Lower lobe of right lung (tissue), 2 donors: ENCODE data around the gene PLEKHG4B. TPM values are rescaled to one million over a fixed set of nuclear protein-coding genes. Genes with fewer than 3 reads are reported as not detected.
"Not testable (repeated sequence)": the region's sequence is repeated elsewhere in the genome, so short reads cannot be mapped to it uniquely, and the experiment has no call there.

Experiments used
- ATAC-seq, 2 donors: fragments of 200-7000 bp; cut with Tn5 transposase; one replicate each; pipeline ENCODE4 v1.9.1; 2020 to 2022; ENCODE audit warnings: mild to moderate bottlenecking in 2 of 2, moderate library complexity in 2 of 2
- DNase-seq: peaks from one replicate; pipeline ENCODE4 v3.0.0-alpha.2; 2020
- H3K27ac ChIP-seq: fragments of 200-600 bp; one replicate; pipeline ENCODE4 v1.8.0; 2022
- H3K27me3 ChIP-seq: fragments of 200-600 bp; one replicate; pipeline ENCODE4 v1.8.0; 2022; ENCODE audit warnings: low read depth
- H3K36me3 ChIP-seq: fragments of 200-600 bp; one replicate; pipeline ENCODE4 v1.8.0; 2022; ENCODE audit warnings: mild to moderate bottlenecking
- H3K4me1 ChIP-seq: fragments of 200-600 bp; one replicate; pipeline ENCODE4 v1.8.0; 2022
- H3K4me3 ChIP-seq: fragments of 200-600 bp; one replicate; pipeline ENCODE4 v1.8.0; 2022; ENCODE audit warnings: mild to moderate bottlenecking
- H3K9me3 ChIP-seq: fragments of 200-600 bp; one replicate; pipeline ENCODE4 v1.8.0; 2022
- intact Hi-C: fragments of 100-400 bp; cut with DNase I; formaldehyde crosslinking; loops from one replicate; pipeline ENCODE4 v1.11.0; 2022
- total RNA-seq: library from RNA; stranded (reverse); fragmentation: NEBNext Ultra II Directional; extraction: Animal tissue kit (Norgen Biotek cat#: 25700); gene quantifications from one replicate; pipeline ENCODE4 v1.2.1, GENCODE V29; 2021
- TF ChIP-seq, protein P1 (sequence below): fragments of 200-600 bp; IDR thresholded peaks from one replicate; pipeline ENCODE4 v1.8.0; 2022; ENCODE audit warnings: antibody characterized with exemption, mild to moderate bottlenecking
- donor health status: DM: no; HTN: yes; CAD: no; lungs with severe emphysema.

Gene PLEKHG4B
- total RNA-seq, 1 donor from 2014 or later: 2.7 TPM

DNA sequence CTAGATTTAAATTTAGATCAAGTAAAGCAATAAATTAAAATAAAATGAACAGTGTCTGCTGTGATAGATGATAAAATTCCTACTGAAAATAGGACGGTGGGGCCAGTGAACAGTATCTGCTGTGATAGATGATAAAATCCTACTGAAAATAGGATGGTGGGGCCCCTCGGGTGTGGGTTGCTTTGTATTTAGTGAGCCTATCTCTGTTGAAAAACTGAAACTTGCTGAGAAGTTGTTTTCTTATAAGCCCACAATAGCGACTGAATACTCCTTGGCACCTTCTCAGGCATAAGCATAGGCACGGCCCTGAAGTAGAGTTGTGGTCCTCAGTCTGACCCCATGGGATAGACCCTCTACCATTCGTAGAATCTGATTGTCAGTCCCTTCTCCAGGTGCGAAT is 131.8 kb downstream of the PLEKHG4B start:
- intact Hi-C loops: no loop called here
- H3K27ac ChIP-seq: no peak overlapping the region
- no peaks in the 10 kb centered on the region for H3K27me3 ChIP-seq
- no peak overlapping the region for H3K4me3 ChIP-seq
- ATAC-seq (no peak), DNase-seq (no peak)
- peaks cover 39% of the 10 kb centered on the region for H3K4me1 ChIP-seq
- H3K9me3 ChIP-seq: no peaks in the 10 kb centered on the region
- peaks cover 51% of the 10 kb centered on the region for H3K36me3 ChIP-seq
- TF ChIP-seq, protein P1, sequence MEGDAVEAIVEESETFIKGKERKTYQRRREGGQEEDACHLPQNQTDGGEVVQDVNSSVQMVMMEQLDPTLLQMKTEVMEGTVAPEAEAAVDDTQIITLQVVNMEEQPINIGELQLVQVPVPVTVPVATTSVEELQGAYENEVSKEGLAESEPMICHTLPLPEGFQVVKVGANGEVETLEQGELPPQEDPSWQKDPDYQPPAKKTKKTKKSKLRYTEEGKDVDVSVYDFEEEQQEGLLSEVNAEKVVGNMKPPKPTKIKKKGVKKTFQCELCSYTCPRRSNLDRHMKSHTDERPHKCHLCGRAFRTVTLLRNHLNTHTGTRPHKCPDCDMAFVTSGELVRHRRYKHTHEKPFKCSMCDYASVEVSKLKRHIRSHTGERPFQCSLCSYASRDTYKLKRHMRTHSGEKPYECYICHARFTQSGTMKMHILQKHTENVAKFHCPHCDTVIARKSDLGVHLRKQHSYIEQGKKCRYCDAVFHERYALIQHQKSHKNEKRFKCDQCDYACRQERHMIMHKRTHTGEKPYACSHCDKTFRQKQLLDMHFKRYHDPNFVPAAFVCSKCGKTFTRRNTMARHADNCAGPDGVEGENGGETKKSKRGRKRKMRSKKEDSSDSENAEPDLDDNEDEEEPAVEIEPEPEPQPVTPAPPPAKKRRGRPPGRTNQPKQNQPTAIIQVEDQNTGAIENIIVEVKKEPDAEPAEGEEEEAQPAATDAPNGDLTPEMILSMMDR: no peak

GRCh38 chr5:225334-225733 is 133.4 kb downstream of the PLEKHG4B start:
- no peak overlapping the region for H3K27ac ChIP-seq
- intact Hi-C loops: no loop called here
- no peaks in the 10 kb centered on the region for H3K9me3 ChIP-seq
- H3K4me1 ChIP-seq: peaks cover 28% of the 10 kb centered on the region
- no peak for DNase-seq
- H3K4me3 ChIP-seq: no peak overlapping the region
- TF ChIP-seq, protein P1: no peak
- H3K36me3 ChIP-seq: peaks cover 66% of the 10 kb centered on the region
- no peaks in the 10 kb centered on the region for H3K27me3 ChIP-seq
- ATAC-seq: no peak

GRCh38 chr5:227375-227774 is 135.4 kb downstream of the PLEKHG4B start:
- ATAC-seq, H3K4me1 ChIP-seq, H3K4me3 ChIP-seq, intact Hi-C loops, H3K9me3 ChIP-seq, H3K27me3 ChIP-seq, DNase-seq, H3K27ac ChIP-seq: not testable (repeated sequence)
- peaks cover 86% of the 10 kb centered on the region for H3K36me3 ChIP-seq

DNA sequence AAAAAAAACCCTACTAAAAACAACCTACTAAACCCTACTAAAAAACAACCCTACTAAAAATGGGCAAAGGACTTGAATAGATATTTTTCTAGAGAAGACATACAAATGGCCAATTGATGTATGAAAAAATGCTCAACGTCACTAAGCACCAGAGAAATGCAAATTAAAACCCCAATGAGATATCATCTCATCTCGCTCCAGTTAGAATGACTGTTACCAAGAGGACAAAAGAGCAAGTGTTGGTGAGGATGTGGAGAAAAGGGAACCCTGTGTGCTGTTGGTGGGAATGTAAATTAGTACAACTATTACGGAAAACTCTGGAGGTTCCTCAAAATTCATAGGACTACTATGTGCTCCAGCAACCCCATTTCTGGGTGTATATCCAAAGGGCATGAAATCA is 136.9 kb downstream of the PLEKHG4B start:
- ATAC-seq (no peak), DNase-seq (no peak)
- no peaks in the 10 kb centered on the region for H3K27me3 ChIP-seq
- intact Hi-C loops: no loop called here
- no peak overlapping the region for H3K4me3 ChIP-seq
- H3K9me3 ChIP-seq: no peaks in the 10 kb centered on the region
- H3K36me3 ChIP-seq: peaks cover 100% of the 10 kb centered on the region
- H3K27ac ChIP-seq: no peak overlapping the region
- TF ChIP-seq, protein P1: no peak
- no peaks in the 10 kb centered on the region for H3K4me1 ChIP-seq

GRCh38 chr5:230711-231110 is 138.7 kb downstream of the PLEKHG4B start:
- intact Hi-C loops: no loop called here
- ATAC-seq (no peak), DNase-seq (no peak)
- Histone ChIP-seq H3K27me3 (no peaks in the 10 kb centered on the region), H3K4me1 (no peaks in the 10 kb centered on the region), H3K27ac (no peak overlapping the region), H3K9me3 (no peaks in the 10 kb centered on the region), H3K4me3 (no peak overlapping the region), H3K36me3 (peaks cover 100% of the 10 kb centered on the region)
- TF ChIP-seq, protein P1: no peak

GRCh38 chr5:231661-232060 is 139.7 kb downstream of the PLEKHG4B start:
- H3K27ac ChIP-seq: no peak overlapping the region
- TF ChIP-seq, protein P1: no peak
- H3K27me3 ChIP-seq: no peaks in the 10 kb centered on the region
- DNase-seq (no peak), ATAC-seq (no peak)
- no peak overlapping the region for H3K4me3 ChIP-seq
- H3K36me3 ChIP-seq: peaks cover 100% of the 10 kb centered on the region
- no peaks in the 10 kb centered on the region for H3K9me3 ChIP-seq
- intact Hi-C loops: no loop called here
- H3K4me1 ChIP-seq: no peaks in the 10 kb centered on the region

DNA sequence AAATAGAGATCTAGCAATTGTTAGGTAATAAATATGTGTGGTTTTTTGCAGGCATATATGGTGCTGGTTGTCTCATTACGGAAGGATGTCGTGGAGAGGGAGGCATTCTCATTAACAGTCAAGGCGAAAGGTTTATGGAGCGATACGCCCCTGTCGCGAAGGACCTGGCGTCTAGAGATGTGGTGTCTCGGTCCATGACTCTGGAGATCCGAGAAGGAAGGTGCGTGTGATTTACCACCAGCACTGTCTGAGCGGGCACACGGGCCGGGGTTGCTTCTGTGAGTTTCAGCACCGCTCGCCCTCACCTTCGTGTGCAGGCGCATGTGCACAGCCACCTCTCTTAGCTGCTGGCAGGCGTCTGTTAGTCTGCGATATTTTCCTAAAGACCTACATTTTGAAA is 141.5 kb downstream of the PLEKHG4B start:
- H3K9me3 ChIP-seq, intact Hi-C loops, H3K27ac ChIP-seq, H3K27me3 ChIP-seq, ATAC-seq, DNase-seq, H3K4me1 ChIP-seq, H3K4me3 ChIP-seq: not testable (repeated sequence)
- peaks cover 99% of the 10 kb centered on the region for H3K36me3 ChIP-seq
